Hepatocyte (in vitro differentiated cells): ENCODE data around the gene TTC28.
"Not testable (repeated sequence)": the region's sequence is repeated elsewhere in the genome, so short reads cannot be mapped to it uniquely, and the experiment has no call there.

ENCODE experiments used
- CTCF ChIP-seq: fragments of 200-600 bp; sonication (generic); IDR thresholded peaks from 2 replicates; pipeline ENCODE4 v1.5.1; 2016; ENCODE audit warnings: antibody characterized with exemption, mild to moderate bottlenecking; ENCODE audit not compliant: poor library complexity
- EZH2phosphoT487 ChIP-seq: fragments of 200-600 bp; sonication (generic); IDR thresholded peaks from one replicate; pipeline ENCODE4 v1.6.1; 2018; ENCODE audit warnings: antibody characterized with exemption, mild to moderate bottlenecking, low read depth, moderate library complexity; ENCODE audit not compliant: unreplicated experiment, severe bottlenecking

GRCh38 chr22:28693041-28693760 is 13.6 kb upstream of the TTC28 start:
- TF ChIP-seq EZH2phosphoT487, CTCF: not testable (repeated sequence)
